K562 (cell line): ENCODE results near the gene TCFL5.

Source experiments
- BRD4 ChIP-seq: fragments of 200-600 bp; sonication (generic); IDR thresholded peaks from 2 replicates; pipeline ENCODE4 v1.6.1; 2017; ENCODE audit warnings: inconsistent platforms
- DACH1 ChIP-seq: fragments of 450-650 bp; IDR thresholded peaks from 2 replicates; pipeline ENCODE4 v1.6.1; 2018; ENCODE audit not compliant: partially characterized antibody
- ELF2 ChIP-seq: fragments of 250-450 bp; sonication (Bioruptor Pico); IDR thresholded peaks from 2 replicates; pipeline ENCODE4 v1.5.0; 2021; ENCODE audit warnings: mild to moderate bottlenecking
- ETV6 ChIP-seq, 3 experiments: fragments of 150-350 bp in 1 of 3; sonication (generic) in 1 of 3; formaldehyde crosslinking in 1 of 3; IDR thresholded peaks; 2 replicates each; pipeline versions ENCODE4 v1.6.1 to v1.8.0; 2014 to 2022; ENCODE audit warnings: borderline replicate concordance in 2 of 3, low read depth in 2 of 3, antibody characterized with exemption in 1 of 3, low read length in 1 of 3, mild to moderate bottlenecking in 1 of 3, missing genetic modification reagents in 1 of 3
- EWSR1 ChIP-seq: fragments of 450-650 bp; IDR thresholded peaks from 2 replicates; pipeline ENCODE4 v1.6.1; 2018; ENCODE audit warnings: borderline replicate concordance, mild to moderate bottlenecking, low read depth, moderate library complexity; ENCODE audit not compliant: partially characterized antibody
- MEF2D ChIP-seq: conservative IDR thresholded peaks from 2 replicates; pipeline ENCODE4 v1.6.1; 2016; ENCODE audit warnings: low read depth, missing genetic modification characterization, missing compliant biosample characterization
- MXI1 ChIP-seq: IDR thresholded peaks from 2 replicates; pipeline ENCODE4 v1.6.1; 2011; ENCODE audit warnings: low read depth, mild to moderate bottlenecking, improper control_type of control experiment, low read length
- NFE2 ChIP-seq: IDR thresholded peaks from 2 replicates; pipeline ENCODE4 v1.6.1; 2014; ENCODE audit warnings: antibody characterized with exemption, low read depth
- NR3C1 ChIP-seq: sonication (generic); formaldehyde crosslinking; IDR thresholded peaks from 2 replicates; pipeline ENCODE4 v1.8.1; 2022; ENCODE audit warnings: missing genetic modification reagents
- RAD21 ChIP-seq, 2 experiments: fragments of 250-450 bp in 1 of 2; fragments of 450-650 bp in 1 of 2; sonication (Bioruptor Pico) in 1 of 2; formaldehyde crosslinking in 1 of 2; IDR thresholded peaks in 1 of 2; conservative IDR thresholded peaks in 1 of 2; 2 replicates each; pipeline versions ENCODE4 v1.4.0 to v1.8.0; 2020 to 2022; ENCODE audit warnings: mild to moderate bottlenecking in 2 of 2, moderate library complexity in 1 of 2
- TCF7L2 ChIP-seq: fragments of 150-350 bp; IDR thresholded peaks from 2 replicates; pipeline ENCODE4 v1.6.1; 2016; ENCODE audit warnings: low read depth, mild to moderate bottlenecking, low read length, moderate library complexity
- ZNF324 ChIP-seq: fragments of 250-450 bp; sonication (Bioruptor Pico); IDR thresholded peaks from 2 replicates; pipeline ENCODE4 v1.4.0; 2020; ENCODE audit warnings: mild to moderate bottlenecking

- TF ChIP-seq NFE2: no peak
- TF ChIP-seq ETV6 (IDR thresholded peaks at IDR 0.05; ENCODE audit: borderline replicate concordance in 1 of 2, low read depth in 2 of 2, low read length in 1 of 2): no peak
- TF ChIP-seq ETV6 (CRISPR knock-in tag; IDR thresholded peaks at IDR 0.05; ENCODE audit: borderline replicate concordance): no peak
- no peak for TF ChIP-seq ZNF324 (CRISPR knock-in tag)
- TF ChIP-seq EWSR1: no peak
- no peak for TF ChIP-seq BRD4
- TF ChIP-seq ELF2 (CRISPR knock-in tag): no peak
- no peak for TF ChIP-seq DACH1
- no peak for TF ChIP-seq TCF7L2
- TF ChIP-seq NR3C1 (CRISPR knock-in tag): no peak
- no peak for TF ChIP-seq RAD21 (CRISPR knock-in tag; conservative IDR thresholded peaks at IDR 0.05 in 1 of 2, IDR thresholded peaks at IDR 0.05 in 1 of 2)
- TF ChIP-seq MXI1: no peak
- TF ChIP-seq MEF2D (tag): no peak
Measured at GRCh38 chr20:62844182-62844581, 17.4 kb downstream of the TCFL5 start.
